ENCODE data around the gene BICRA. TPM values are rescaled to one million over a fixed set of nuclear protein-coding genes. Genes with fewer than 3 reads are reported as not detected.

Gene BICRA
- total and polyA plus RNA-seq, 2 of the 8 experiments (the other 6 are each of a cell fraction or from before 2014, with no cell fraction given): 1.5 to 29.2 TPM

DNA sequence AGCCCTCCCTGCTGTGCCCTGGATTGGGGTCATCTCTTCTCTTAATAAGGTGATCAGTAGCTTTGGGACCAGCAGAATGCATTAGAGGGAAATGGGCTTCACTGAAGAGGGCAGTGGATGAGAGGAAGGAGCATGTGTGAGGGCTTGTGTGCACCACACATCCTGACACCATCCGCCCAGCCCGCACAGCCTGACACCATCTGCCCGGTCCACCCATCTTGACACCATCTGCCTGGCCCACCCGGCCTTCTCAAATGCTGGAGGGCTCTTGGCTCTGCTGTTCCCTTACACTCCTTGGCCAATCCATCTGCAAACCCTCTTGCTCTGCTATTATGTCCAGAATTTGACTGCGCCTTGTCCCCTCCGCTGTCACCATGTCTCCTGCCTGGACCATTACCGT, 41.8 kb downstream of the BICRA start:
- Histone ChIP-seq H4K91ac (replicated peaks; ENCODE audit: insufficient read length, low read length) (no peak overlapping the region), H3K27ac (ENCODE audit: low read depth, low read length) (no peak overlapping the region), H3K14ac (ENCODE audit: insufficient read length) (no peak overlapping the region)

More for the DNA sequence above, 41.8 kb downstream of the BICRA start:
- Histone ChIP-seq H3K79me2 (ENCODE audit: control insufficient read depth in 1 of 2, insufficient read depth in 2 of 2, low read length in 2 of 2) (peaks cover 3 to 79% of the 10 kb centered on the region in 2 experiments), H2BK15ac (ENCODE audit: low read length) (0 out of 2 replicates have a peak overlapping the region, but pooled peaks have one; percentile 29), H2BK120ac (replicated peaks; ENCODE audit: low read depth, low read length) (no peak overlapping the region), H3K23ac (ENCODE audit: insufficient read length) (no peak overlapping the region), H3K18ac (ENCODE audit: extremely low read depth, low read length) (no peak overlapping the region), H3K56ac (replicated peaks; ENCODE audit: insufficient read length, low read depth, low read length) (no peak overlapping the region), H4K5ac (ENCODE audit: insufficient read length, low read depth, low read length) (no peak overlapping the region), H3K4me3 (ENCODE audit: extremely low read depth in 1 of 4, insufficient read depth in 2 of 4, low read depth in 3 of 4, low read length in 4 of 4) (no peak overlapping the region), H3K23me2 (ENCODE audit: low read depth, low read length) (no peaks in the 10 kb centered on the region), H3K4ac (replicated peaks; ENCODE audit: insufficient read length, low read depth, low read length) (peak overlapping the region; percentile 29), H3K27me3 (replicated peaks in 1 of 4; ENCODE audit: control insufficient read depth in 3 of 4, extremely low read depth in 1 of 4, insufficient read depth in 3 of 4, low read length in 3 of 4) (no peaks in the 10 kb centered on the region), H2AFZ (ENCODE audit: low read length) (no peak overlapping the region), H4K20me1 (replicated peaks in 1 of 2; ENCODE audit: control insufficient read depth in 1 of 2, insufficient read depth in 2 of 2, low read length in 2 of 2) (peaks cover 15 to 34% of the 10 kb centered on the region in 2 experiments), H2BK20ac (ENCODE audit: low read length) (no peak overlapping the region), H3K79me1 (ENCODE audit: low read depth, low read length) (peaks cover 17% of the 10 kb centered on the region), H3K4me2 (ENCODE audit: insufficient read depth in 1 of 2, low read depth in 2 of 2, low read length in 2 of 2) (no peak overlapping the region), H4K8ac (ENCODE audit: extremely low read depth, insufficient read depth, low read length) (no peak overlapping the region), H3K4me1 (replicated peaks in 1 of 4; ENCODE audit: control insufficient read depth in 3 of 4, insufficient read depth in 4 of 4, low read length in 3 of 4) (peaks cover 0 to 10% (median 6%) of the 10 kb centered on the region in 4 experiments; a peak in 6 of 7 replicates), H3K9me3 (ENCODE audit: insufficient read depth in 2 of 2, low read depth in 1 of 2, low read length in 1 of 2) (peaks cover 0 to 5% of the 10 kb centered on the region in 2 experiments; a peak in 1 of 4 replicates), H2BK5ac (ENCODE audit: low read depth, low read length) (peak overlapping the region; percentile 44; the same call in 1 of the 2 replicates), H3K36me3 (ENCODE audit: control insufficient read depth in 2 of 4, insufficient read depth in 4 of 4, low read length in 3 of 4) (peaks cover 0 to 7% (median 0%) of the 10 kb centered on the region in 4 experiments; a peak in 2 of 8 replicates), H2AK5ac (ENCODE audit: low read depth, low read length) (no peak overlapping the region), H3K9ac (replicated peaks in 1 of 4; ENCODE audit: extremely low read depth in 1 of 4, low read depth in 3 of 4, low read length in 3 of 4) (no peak overlapping the region), H2BK12ac (ENCODE audit: low read depth, low read length) (no peak overlapping the region)
- POLR2A ChIA-PET (ENCODE audit: partially characterized antibody): no interaction called here
- no peak for DNase-seq (ENCODE audit: low read depth in 1 of 2, low spot score in 2 of 2)
- FAIRE-seq: no peak
- TF ChIP-seq GTF2F1 (IDR thresholded peaks at IDR 0.05; ENCODE audit: borderline replicate concordance, low read depth, low read length) (no peak), CEBPB (IDR thresholded peaks at IDR 0.05; ENCODE audit: low read depth, low read length) (no peak), SP4 (IDR thresholded peaks at IDR 0.05; ENCODE audit: low read length) (no peak), SP2 (IDR thresholded peaks at IDR 0.05; ENCODE audit: low read length) (no peak), CREB1 (IDR thresholded peaks at IDR 0.05) (no peak), BRCA1 (IDR thresholded peaks at IDR 0.05; ENCODE audit: low read depth, low read length) (no peak)
- TF ChIP-seq, protein P1, sequence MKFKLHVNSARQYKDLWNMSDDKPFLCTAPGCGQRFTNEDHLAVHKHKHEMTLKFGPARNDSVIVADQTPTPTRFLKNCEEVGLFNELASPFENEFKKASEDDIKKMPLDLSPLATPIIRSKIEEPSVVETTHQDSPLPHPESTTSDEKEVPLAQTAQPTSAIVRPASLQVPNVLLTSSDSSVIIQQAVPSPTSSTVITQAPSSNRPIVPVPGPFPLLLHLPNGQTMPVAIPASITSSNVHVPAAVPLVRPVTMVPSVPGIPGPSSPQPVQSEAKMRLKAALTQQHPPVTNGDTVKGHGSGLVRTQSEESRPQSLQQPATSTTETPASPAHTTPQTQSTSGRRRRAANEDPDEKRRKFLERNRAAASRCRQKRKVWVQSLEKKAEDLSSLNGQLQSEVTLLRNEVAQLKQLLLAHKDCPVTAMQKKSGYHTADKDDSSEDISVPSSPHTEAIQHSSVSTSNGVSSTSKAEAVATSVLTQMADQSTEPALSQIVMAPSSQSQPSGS (IDR thresholded peaks at IDR 0.05; ENCODE audit: low read length): no peak
- CTCF ChIA-PET (ENCODE audit: partially characterized antibody): interaction anchor here (1.2 kb wide), 1 partner anchor 17 kb away, joined by 4 read pairs; no protein-coding TSS in a partner anchor
- WGBS, 2 experiments (ENCODE audit: extremely low coverage in 1 of 2, insufficient coverage in 1 of 2, insufficient read length in 1 of 2, insufficient replicate concordance in 2 of 2, low coverage in 1 of 2, low lambda C conversion rate in 2 of 2, missing lambda C conversion rate in 1 of 2): 92% methylated on average over 7 of the region's 7 CpGs; no CpG with 5 or more reads in 1 of the 2 experiments

Data from H1 (cell line).